Thoracic aorta (tissue), 2 donors: ENCODE results near the gene CLTRN. TPM values are rescaled to one million over a fixed set of nuclear protein-coding genes. Genes with fewer than 3 reads are reported as not detected.

Experiments
- ATAC-seq: fragments of 150-250 bp; one replicate; pipeline ENCODE4 v1.8.0; 2017; ENCODE audit warnings: low read depth; ENCODE audit not compliant: insufficient number of reproducible peaks, low FRiP score
- DNase-seq: peaks from one replicate; pipeline ENCODE4 v3.0.0-alpha.2; 2020; ENCODE audit warnings: low spot score
- H3K27ac ChIP-seq, 2 donors: fragments of 200-600 bp; sonication (generic); 1 replicate in 1 of 2; 2 replicates in 1 of 2; pipeline ENCODE4 v1.5.1; 2016; ENCODE audit warnings: mild to moderate bottlenecking in 2 of 2, moderate library complexity in 2 of 2
- H3K27me3 ChIP-seq: fragments of 200-600 bp; sonication (generic); replicated peaks from 2 replicates; pipeline ENCODE4 v1.6.0; 2016; ENCODE audit warnings: mild to moderate bottlenecking; ENCODE audit not compliant: insufficient read depth
- H3K36me3 ChIP-seq: fragments of 200-600 bp; sonication (generic); one replicate; pipeline ENCODE4 v1.5.1; 2016
- H3K4me1 ChIP-seq, 2 donors: fragments of 200-600 bp; sonication (generic); 1 replicate in 1 of 2; 2 replicates in 1 of 2; pipeline versions ENCODE4 v1.5.1 to v1.6.0; 2016; ENCODE audit warnings: low read depth in 2 of 2, mild to moderate bottlenecking in 1 of 2; ENCODE audit not compliant: control insufficient read depth in 1 of 2
- H3K4me3 ChIP-seq: fragments of 200-600 bp; sonication (generic); 2 replicates; pipeline ENCODE4 v1.5.1; 2016; ENCODE audit warnings: mild to moderate bottlenecking
- H3K9me3 ChIP-seq: fragments of 200-600 bp; sonication (generic); 2 replicates; pipeline ENCODE4 v1.5.1; 2016
- total RNA-seq, 2 donors: library from RNA; depleted of rRNA; stranded (reverse); fragments of >200 nt; gene quantifications; one replicate each; pipeline versions ENCODE4 v1.1.0 to v1.2.3, GENCODE V29; 2016
- TF ChIP-seq, protein P1 (sequence below): fragments of 200-600 bp; sonication (generic); IDR thresholded peaks from one replicate; pipeline ENCODE4 v1.5.1; 2019; ENCODE audit warnings: antibody characterized with exemption

The CLTRN gene
- total RNA-seq, 2 donors from 2014 or later, result 0.78 TPM; not detected in 1

GRCh38 chrX:15607067-15607466, 57.5 kb downstream of the CLTRN start:
- ATAC-seq, result no peak
- DNase-seq, result no peak
- Histone ChIP-seq H3K27me3 (no peaks in the 10 kb centered on the region), H3K9me3 (no peaks in the 10 kb centered on the region), H3K27ac (no peak overlapping the region), H3K36me3 (no peaks in the 10 kb centered on the region), H3K4me3 (no peak overlapping the region), H3K4me1 (no peaks in the 10 kb centered on the region)
- TF ChIP-seq, protein P1, sequence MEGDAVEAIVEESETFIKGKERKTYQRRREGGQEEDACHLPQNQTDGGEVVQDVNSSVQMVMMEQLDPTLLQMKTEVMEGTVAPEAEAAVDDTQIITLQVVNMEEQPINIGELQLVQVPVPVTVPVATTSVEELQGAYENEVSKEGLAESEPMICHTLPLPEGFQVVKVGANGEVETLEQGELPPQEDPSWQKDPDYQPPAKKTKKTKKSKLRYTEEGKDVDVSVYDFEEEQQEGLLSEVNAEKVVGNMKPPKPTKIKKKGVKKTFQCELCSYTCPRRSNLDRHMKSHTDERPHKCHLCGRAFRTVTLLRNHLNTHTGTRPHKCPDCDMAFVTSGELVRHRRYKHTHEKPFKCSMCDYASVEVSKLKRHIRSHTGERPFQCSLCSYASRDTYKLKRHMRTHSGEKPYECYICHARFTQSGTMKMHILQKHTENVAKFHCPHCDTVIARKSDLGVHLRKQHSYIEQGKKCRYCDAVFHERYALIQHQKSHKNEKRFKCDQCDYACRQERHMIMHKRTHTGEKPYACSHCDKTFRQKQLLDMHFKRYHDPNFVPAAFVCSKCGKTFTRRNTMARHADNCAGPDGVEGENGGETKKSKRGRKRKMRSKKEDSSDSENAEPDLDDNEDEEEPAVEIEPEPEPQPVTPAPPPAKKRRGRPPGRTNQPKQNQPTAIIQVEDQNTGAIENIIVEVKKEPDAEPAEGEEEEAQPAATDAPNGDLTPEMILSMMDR, result no peak

DNA sequence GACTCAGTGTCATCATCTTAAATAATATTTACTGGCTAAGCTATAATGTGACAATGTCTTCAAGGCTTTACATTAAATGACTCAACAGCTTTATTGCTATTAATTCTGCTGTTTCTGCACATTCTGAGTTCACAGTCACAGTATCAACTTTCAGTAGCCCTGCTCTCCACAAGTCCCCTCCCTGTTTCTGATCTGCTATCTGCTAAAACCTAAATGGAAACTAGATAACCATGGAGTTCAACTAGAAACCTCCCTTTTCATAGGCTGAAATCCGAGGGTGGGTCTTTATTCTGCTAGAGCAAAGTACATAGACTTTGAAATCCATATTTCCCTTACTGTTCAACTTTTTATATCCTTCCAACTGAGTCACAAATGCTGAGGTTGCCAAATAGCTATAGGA, 58.5 kb downstream of the CLTRN start:
- Histone ChIP-seq H3K27ac (no peak overlapping the region), H3K36me3 (no peaks in the 10 kb centered on the region), H3K4me3 (no peak overlapping the region), H3K9me3 (no peaks in the 10 kb centered on the region), H3K4me1 (no peaks in the 10 kb centered on the region), H3K27me3 (no peaks in the 10 kb centered on the region)
- TF ChIP-seq, protein P1, result no peak
- DNase-seq (no peak), ATAC-seq (no peak)

- H3K27me3 ChIP-seq, result no peaks in the 10 kb centered on the region
- H3K4me1 ChIP-seq, result no peaks in the 10 kb centered on the region
- H3K9me3 ChIP-seq, result no peaks in the 10 kb centered on the region
- no peaks in the 10 kb centered on the region for H3K36me3 ChIP-seq
- no peak for DNase-seq
- TF ChIP-seq, protein P1, result no peak
- ATAC-seq, result no peak
- no peak overlapping the region for H3K4me3 ChIP-seq
- no peak overlapping the region for H3K27ac ChIP-seq
These were observed 59.4 kb downstream of the CLTRN start for GRCh38 chrX:15605226-15605625.

DNA sequence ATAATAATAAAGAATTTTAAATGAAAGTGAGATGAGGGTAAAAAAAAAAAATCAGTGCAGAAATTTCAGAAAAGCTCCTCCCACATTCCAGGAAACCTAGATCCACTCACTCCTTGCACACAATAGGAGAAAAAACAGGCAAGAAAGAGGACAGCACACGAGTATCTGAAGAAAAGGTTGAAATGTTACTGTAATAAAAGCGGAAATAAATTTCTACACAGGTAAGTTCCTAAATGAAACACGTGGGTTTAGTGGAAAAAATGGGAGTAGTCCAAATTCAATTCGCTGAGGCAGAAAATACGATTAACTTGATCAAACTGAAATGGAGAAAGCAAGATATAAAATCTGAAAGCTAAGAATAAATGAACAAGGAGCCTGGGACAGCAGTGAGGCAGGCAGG, 61.8 kb downstream of the CLTRN start:
- H3K27ac ChIP-seq, result no peak overlapping the region
- no peak overlapping the region for H3K4me3 ChIP-seq
- no peak for ATAC-seq
- no peaks in the 10 kb centered on the region for H3K27me3 ChIP-seq
- H3K4me1 ChIP-seq, result no peaks in the 10 kb centered on the region
- no peaks in the 10 kb centered on the region for H3K9me3 ChIP-seq
- H3K36me3 ChIP-seq, result no peaks in the 10 kb centered on the region
- TF ChIP-seq, protein P1, result no peak
- no peak for DNase-seq

GRCh38 chrX:15601932-15602331, 62.7 kb downstream of the CLTRN start:
- no peaks in the 10 kb centered on the region for H3K36me3 ChIP-seq
- H3K27me3 ChIP-seq, result no peaks in the 10 kb centered on the region
- H3K4me1 ChIP-seq, result no peaks in the 10 kb centered on the region
- no peak for ATAC-seq
- no peak for DNase-seq
- no peak overlapping the region for H3K27ac ChIP-seq
- no peak overlapping the region for H3K4me3 ChIP-seq
- TF ChIP-seq, protein P1, result no peak
- no peaks in the 10 kb centered on the region for H3K9me3 ChIP-seq
